ENCODE data around the gene CIRBP. TPM values are rescaled to one million over a fixed set of nuclear protein-coding genes. Genes with fewer than 3 reads are reported as not detected.
A peak's percentile ranks its signal among the peaks of the same experiment; 100 is the strongest.

Gene CIRBP
- total RNA-seq = 100 to 1,000 TPM; 169 to 224 TPM

GRCh38 chr19:1269065-1269477, at the start of gene CIRBP:
CIRBP (plus strand) TSS chr19:1269332; CDS start chr19:1270934, 1,602 bp downstream.
- H3K4me1 Mint-ChIP-seq = peaks cover 67% of the 10 kb centered on the region
- H3K9me3 Mint-ChIP-seq = no peaks in the 10 kb centered on the region
- H3K36me3 Mint-ChIP-seq (ENCODE audit: low read depth) = peaks cover 40% of the 10 kb centered on the region
- CTCF ChIA-PET = interaction anchor here (1.0 to 11.3 kb wide), 8 partner anchors 9 to 535 kb away, joined by 3 to 299 read pairs (median 6); partner anchors contain the start of gene ATP5F1D
- POLR2A ChIA-PET = interaction anchor here (0.6 to 1.4 kb wide), 11 partner anchors 9 to 360 kb away, joined by 3 to 45 read pairs (median 4); partner anchors contain the start of gene ATP5F1D
- H3K27me3 Mint-ChIP-seq = peaks cover 2% of the 10 kb centered on the region
- DNase-seq = peak; percentile 99
- peak within 1 kb of the TSS; percentile 88 for H3K4me3 Mint-ChIP-seq
- peak within 1 kb of the TSS; percentile 90 for H3K27ac Mint-ChIP-seq

- Mint-ChIP-seq H3K4me3 (no peak overlapping the region), H3K27me3 (no peaks in the 10 kb centered on the region), H3K9me3 (no peaks in the 10 kb centered on the region), H3K4me1 (peaks cover 7% of the 10 kb centered on the region), H3K36me3 (ENCODE audit: low read depth) (peaks cover 3% of the 10 kb centered on the region), H3K27ac (no peak overlapping the region)
- ChIA-PET POLR2A (no interaction called here), CTCF (no interaction called here)
- no peak for DNase-seq
Measured at GRCh38 chr19:1219786-1220476, 49.2 kb upstream of the CIRBP start.

GRCh38 chr19:1220477-1220930, 48.6 kb upstream of the CIRBP start:
- Mint-ChIP-seq H3K36me3 (ENCODE audit: low read depth) (peaks cover 3% of the 10 kb centered on the region), H3K4me3 (no peak overlapping the region), H3K4me1 (peaks cover 7% of the 10 kb centered on the region), H3K27me3 (no peaks in the 10 kb centered on the region), H3K27ac (no peak overlapping the region), H3K9me3 (no peaks in the 10 kb centered on the region)
- no peak for DNase-seq
- ChIA-PET CTCF (interaction anchor here (1.2 to 2.7 kb wide), 2 partner anchors 16 to 24 kb away, joined by 3 to 11 read pairs; no protein-coding TSS in a partner anchor), POLR2A (no interaction called here)

DNA sequence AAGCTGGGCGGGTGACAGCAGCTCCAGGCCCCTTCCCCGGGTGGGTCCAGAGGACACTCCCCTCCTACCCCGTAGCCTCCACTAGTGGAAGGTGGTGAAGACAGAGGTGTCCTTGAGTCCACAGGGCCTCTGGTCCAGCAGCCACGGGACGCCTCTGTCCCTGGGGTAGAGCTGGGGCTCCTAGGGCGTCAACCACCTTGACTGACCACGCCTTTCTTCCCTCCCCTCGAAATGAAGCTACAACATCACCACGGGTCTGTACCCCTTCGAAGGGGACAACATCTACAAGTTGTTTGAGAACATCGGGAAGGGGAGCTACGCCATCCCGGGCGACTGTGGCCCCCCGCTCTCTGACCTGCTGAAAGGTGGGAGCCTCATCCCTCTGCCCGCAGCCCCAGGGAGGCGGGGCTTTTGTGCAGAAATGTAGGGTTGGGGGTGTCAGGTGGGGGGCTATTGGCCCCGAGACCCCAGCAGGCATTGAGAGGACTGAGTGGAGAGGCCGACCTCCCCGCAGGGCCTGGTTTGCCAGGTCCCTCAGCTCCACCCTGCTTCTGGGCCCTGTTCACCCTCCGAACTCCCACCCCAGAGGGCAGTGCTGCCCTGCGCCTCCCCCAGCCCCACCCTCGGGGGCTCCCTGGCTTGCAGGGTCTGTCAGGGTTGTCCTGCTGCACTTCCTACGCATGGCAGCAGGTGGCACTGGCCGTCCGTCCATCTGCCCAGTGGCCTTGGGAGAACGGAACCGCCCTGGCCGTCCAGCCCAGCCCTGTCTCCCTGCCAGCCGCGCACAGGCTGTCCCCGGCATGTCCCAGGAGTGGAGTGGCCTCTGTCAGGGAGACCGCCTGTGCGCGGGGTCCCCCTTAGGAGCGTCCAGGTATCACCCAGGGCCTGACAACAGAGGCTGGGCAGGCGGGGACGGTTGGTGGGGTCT, 47.9 kb upstream of the CIRBP start:
- H3K4me3 Mint-ChIP-seq = no peak overlapping the region
- no peaks in the 10 kb centered on the region for H3K27me3 Mint-ChIP-seq
- no peak overlapping the region for H3K27ac Mint-ChIP-seq
- no peak for DNase-seq
- H3K36me3 Mint-ChIP-seq (ENCODE audit: low read depth) = peaks cover 3% of the 10 kb centered on the region
- CTCF ChIA-PET = interaction anchor here (1.0 to 2.7 kb wide), 3 partner anchors 15 to 23 kb away, joined by 3 to 11 read pairs (median 3); no protein-coding TSS in a partner anchor
- peaks cover 5% of the 10 kb centered on the region for H3K4me1 Mint-ChIP-seq
- POLR2A ChIA-PET = interaction anchor here (0.6 kb wide), 1 partner anchor 28 kb away, joined by 5 read pairs; no protein-coding TSS in a partner anchor
- no peaks in the 10 kb centered on the region for H3K9me3 Mint-ChIP-seq

- Mint-ChIP-seq H3K4me1 (peaks cover 5% of the 10 kb centered on the region), H3K36me3 (ENCODE audit: low read depth) (peaks cover 3% of the 10 kb centered on the region), H3K27ac (no peak overlapping the region), H3K27me3 (no peaks in the 10 kb centered on the region), H3K4me3 (no peak overlapping the region), H3K9me3 (no peaks in the 10 kb centered on the region)
- ChIA-PET CTCF (interaction anchor here (1.0 to 2.7 kb wide), 3 partner anchors 14 to 22 kb away, joined by 3 to 11 read pairs (median 3); no protein-coding TSS in a partner anchor), POLR2A (no interaction called here)
- DNase-seq = no peak
Measured at GRCh38 chr19:1221904-1222255, 47.3 kb upstream of the CIRBP start.

DNA sequence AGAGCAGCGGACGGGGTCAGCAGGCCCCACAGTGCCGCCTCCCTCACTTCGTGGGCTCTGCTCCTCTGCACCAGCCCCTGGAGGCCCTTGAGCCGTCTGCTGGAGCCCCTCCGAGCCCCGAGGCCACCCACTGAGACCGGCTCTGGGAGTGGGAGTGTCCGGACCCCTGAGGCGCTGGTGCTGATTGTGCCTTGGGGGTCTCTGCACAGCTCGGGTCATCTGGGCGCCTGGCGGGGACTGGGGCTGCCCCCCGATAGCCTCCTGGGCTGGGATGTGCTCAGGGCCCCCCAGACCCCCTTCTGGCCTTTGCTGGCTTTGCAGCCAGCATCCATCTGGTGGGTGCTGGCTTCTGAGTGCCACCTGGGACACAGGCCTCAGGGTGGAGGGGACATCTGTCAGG, 46.7 kb upstream of the CIRBP start:
- POLR2A ChIA-PET = no interaction called here
- Mint-ChIP-seq H3K27me3 (no peaks in the 10 kb centered on the region), H3K9me3 (no peaks in the 10 kb centered on the region)

GRCh38 chr19:1223018-1223855, 45.9 kb upstream of the CIRBP start:
- ChIA-PET CTCF (interaction anchor here (0.5 to 2.7 kb wide), 5 partner anchors 9 to 158 kb away, joined by 4 to 11 read pairs (median 4); no protein-coding TSS in a partner anchor), POLR2A (no interaction called here)
- Mint-ChIP-seq H3K27me3 (no peaks in the 10 kb centered on the region), H3K36me3 (ENCODE audit: low read depth) (peaks cover 3% of the 10 kb centered on the region), H3K4me1 (no peaks in the 10 kb centered on the region), H3K9me3 (no peaks in the 10 kb centered on the region), H3K4me3 (no peak overlapping the region), H3K27ac (no peak overlapping the region)
- DNase-seq = peak; percentile 41

More for the DNA sequence above, 46.7 kb upstream of the CIRBP start:
- Mint-ChIP-seq H3K4me1 (peaks cover 3% of the 10 kb centered on the region), H3K27ac (no peak overlapping the region), H3K36me3 (ENCODE audit: low read depth) (peaks cover 3% of the 10 kb centered on the region), H3K4me3 (no peak overlapping the region)
- CTCF ChIA-PET = interaction anchor here (0.5 to 2.7 kb wide), 4 partner anchors 8 to 51 kb away, joined by 3 to 11 read pairs (median 6); no protein-coding TSS in a partner anchor
- DNase-seq = no peak

DNA sequence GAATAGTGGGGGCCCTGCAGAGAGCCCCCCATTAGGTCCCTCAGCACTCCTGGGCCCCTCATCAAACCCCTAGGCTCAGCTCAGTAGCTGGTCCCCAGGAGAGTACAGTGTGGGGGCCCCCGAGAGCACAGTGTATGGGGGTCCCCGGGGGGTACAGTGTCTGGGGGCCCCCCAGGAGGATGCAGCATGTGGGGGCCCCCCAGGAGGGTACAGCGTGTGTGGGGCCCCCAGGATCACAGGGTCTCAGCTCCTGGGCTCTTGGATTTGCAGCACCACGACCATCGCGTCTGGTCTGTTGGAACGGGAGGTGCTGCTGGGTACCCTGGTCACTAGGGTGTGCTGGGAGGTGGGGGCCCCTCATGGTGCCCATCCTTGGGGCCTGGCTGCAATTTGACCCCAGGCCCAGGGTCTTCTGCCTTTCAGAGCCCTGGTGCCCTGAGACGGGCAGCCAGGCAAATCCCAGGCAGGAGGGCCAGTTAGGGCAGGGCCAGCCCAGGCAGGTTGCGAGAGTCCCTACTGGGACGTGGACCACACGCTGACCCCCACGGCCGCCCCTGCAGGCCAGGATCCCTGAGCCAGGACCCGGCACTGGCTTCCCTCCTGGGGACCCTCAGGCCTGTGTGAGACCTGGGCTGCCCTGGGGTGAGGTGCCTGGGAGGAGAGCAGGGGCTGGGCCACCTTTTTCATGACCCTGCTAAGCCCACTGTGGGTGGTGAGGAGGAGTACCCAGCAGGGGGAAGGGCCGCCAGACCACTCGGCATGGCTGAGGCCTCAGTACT, 44.9 kb upstream of the CIRBP start:
- no peak overlapping the region for H3K4me3 Mint-ChIP-seq
- no peak overlapping the region for H3K27ac Mint-ChIP-seq
- DNase-seq = no peak
- H3K27me3 Mint-ChIP-seq = no peaks in the 10 kb centered on the region
- peaks cover 3% of the 10 kb centered on the region for H3K36me3 Mint-ChIP-seq (ENCODE audit: low read depth)
- CTCF ChIA-PET = interaction anchor here (0.8 to 1.0 kb wide), 3 partner anchors 12 to 159 kb away, joined by 3 to 4 read pairs (median 4); no protein-coding TSS in a partner anchor
- H3K9me3 Mint-ChIP-seq = no peaks in the 10 kb centered on the region
- POLR2A ChIA-PET = no interaction called here
- no peaks in the 10 kb centered on the region for H3K4me1 Mint-ChIP-seq

DNA sequence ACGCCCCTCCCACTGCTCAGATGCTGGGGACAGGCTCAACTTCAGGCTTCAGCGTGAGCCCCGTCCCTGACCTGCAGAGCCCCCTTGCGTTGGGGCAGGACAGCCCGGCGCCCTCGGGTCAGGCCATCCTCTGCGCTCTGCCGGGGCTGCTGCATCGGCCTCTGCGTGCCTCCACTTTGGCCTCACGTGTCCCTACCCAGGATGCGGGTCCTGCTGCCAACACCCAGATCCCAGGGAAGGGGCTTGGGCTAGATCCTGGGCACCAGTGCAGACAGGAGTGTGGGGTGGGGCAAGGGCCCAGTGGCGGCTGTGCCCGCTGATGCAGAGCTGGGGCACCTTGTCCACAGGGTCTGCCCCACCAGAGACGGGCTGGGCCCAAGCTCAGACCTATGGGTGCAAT, 44.3 kb upstream of the CIRBP start:
- H3K27me3 Mint-ChIP-seq = no peaks in the 10 kb centered on the region
- peaks cover 3% of the 10 kb centered on the region for H3K36me3 Mint-ChIP-seq (ENCODE audit: low read depth)
- no peak overlapping the region for H3K27ac Mint-ChIP-seq
- H3K4me1 Mint-ChIP-seq = no peaks in the 10 kb centered on the region
- POLR2A ChIA-PET = no interaction called here
- CTCF ChIA-PET = interaction anchor here (1.0 to 1.3 kb wide), 2 partner anchors 16 to 20 kb away, joined by 3 to 4 read pairs; no protein-coding TSS in a partner anchor
- DNase-seq = no peak
- H3K4me3 Mint-ChIP-seq = no peak overlapping the region
- no peaks in the 10 kb centered on the region for H3K9me3 Mint-ChIP-seq

DNA sequence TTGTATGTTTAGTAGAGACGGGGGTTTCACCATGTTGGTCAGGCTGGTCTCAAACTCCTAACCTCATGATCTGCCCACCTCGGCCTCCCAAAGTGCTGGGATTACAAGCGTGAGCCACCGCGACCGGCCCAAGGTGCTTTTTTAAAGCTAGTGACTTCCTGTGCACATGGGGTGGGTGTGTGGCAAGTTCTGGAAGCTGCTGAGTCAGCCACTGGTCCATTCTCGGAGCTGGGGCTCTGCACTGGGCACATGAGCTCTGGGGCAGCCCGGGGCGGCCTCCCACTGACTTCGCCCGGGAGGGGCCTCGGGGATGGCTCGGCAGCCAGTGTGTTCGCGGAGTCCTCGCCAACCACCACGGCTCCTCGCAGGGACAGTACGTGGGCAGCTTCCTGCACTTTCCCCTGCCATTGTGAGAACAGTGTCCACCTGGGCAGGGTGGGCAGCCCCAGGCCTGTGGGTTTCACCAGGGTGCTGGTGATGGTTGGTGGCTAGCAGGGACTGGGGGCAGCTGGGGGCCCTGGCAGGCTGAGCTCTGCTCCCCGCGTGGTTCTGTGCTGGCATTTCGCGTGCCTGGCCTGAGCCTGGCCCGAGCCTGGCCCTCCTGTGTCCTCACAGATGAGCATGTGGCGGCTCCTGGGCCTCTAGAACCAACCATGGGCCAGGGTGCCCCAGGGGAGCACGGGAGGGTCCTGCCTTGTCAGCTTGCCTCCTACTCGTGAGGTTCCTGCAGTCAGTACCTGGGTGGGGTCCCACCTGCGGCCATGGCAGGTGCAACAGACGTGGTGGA, 43.5 kb upstream of the CIRBP start:
- H3K9me3 Mint-ChIP-seq = no peaks in the 10 kb centered on the region
- H3K27me3 Mint-ChIP-seq = no peaks in the 10 kb centered on the region
- ChIA-PET CTCF (interaction anchor here (1.0 to 1.3 kb wide), 4 partner anchors 8 to 456 kb away, joined by 3 to 4 read pairs (median 3); no protein-coding TSS in a partner anchor), POLR2A (no interaction called here)
- DNase-seq = no peak
- no peak overlapping the region for H3K4me3 Mint-ChIP-seq
- no peaks in the 10 kb centered on the region for H3K4me1 Mint-ChIP-seq
- H3K27ac Mint-ChIP-seq = peak overlapping the region; percentile 31
- H3K36me3 Mint-ChIP-seq (ENCODE audit: low read depth) = peaks cover 3% of the 10 kb centered on the region

GRCh38 chr19:1226227-1226518, 43.0 kb upstream of the CIRBP start:
- ChIA-PET POLR2A (no interaction called here), CTCF (interaction anchor here (1.1 kb wide), 2 partner anchors 9 to 456 kb away, joined by 3 read pairs; no protein-coding TSS in a partner anchor)
- H3K4me3 Mint-ChIP-seq = no peak overlapping the region
- no peaks in the 10 kb centered on the region for H3K9me3 Mint-ChIP-seq
- no peak overlapping the region for H3K27ac Mint-ChIP-seq
- H3K27me3 Mint-ChIP-seq = no peaks in the 10 kb centered on the region
- DNase-seq = no peak
- H3K4me1 Mint-ChIP-seq = no peaks in the 10 kb centered on the region
- no peaks in the 10 kb centered on the region for H3K36me3 Mint-ChIP-seq (ENCODE audit: low read depth)

Measured in activated CD4-positive, alpha-beta T cell treated with anti-CD3 and anti-CD28 coated beads, Interleukin-2, amount 10 ng/mL, durations not matched to agents 7 days and 5 days (primary cell).